NCI-H526 (cell line): ENCODE data around the gene FHL2.

Experiments
- DNase-seq, 2 experiments: peaks; one replicate each; lab custom pipeline; 2025; lab: John Stamatoyannopoulos, UW

FHL2 gene

DNA sequence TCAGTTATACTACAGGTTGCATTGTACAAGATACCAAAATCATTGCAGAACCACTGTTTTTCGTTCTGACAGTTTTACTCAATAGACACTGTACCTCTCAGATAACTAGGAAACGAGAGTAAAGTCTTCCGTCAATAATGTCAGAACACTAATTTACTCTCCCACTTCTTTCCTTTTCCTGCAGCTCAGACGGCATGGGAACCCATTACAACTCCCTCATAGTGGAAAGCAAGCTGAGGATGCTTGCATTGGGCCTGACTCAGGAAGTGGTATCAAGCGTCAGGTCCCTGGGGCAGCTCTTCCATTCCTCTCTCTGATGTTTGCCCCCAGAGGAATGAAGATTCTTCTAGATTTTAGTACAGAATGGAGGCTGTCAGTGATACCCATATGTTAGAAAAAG lies 23.9 kb upstream of the FHL2 start:
- DNase-seq, result no peak

- no peak for DNase-seq
These were observed 22.2 kb upstream of the FHL2 start for GRCh38 chr2:105421053-105421452.

DNA sequence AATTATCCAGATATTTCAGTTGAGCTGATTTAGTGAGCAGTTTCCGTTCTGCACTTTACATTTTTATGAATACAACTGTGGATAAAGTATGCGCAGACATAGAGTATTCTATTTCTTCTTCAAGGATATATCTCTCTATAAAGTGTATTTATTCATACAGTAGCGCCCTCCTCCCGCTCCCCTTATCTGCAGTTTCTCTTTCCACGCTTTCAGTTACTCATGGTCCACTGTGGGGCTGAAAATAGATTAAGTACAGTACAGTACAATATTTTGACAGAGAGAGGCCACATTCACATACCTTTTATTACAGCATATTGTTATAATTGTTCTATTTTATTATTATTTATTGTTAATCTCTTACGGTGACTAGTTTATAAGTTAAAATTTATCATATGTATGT lies 19.7 kb upstream of the FHL2 start:
- no peak for DNase-seq

DNA sequence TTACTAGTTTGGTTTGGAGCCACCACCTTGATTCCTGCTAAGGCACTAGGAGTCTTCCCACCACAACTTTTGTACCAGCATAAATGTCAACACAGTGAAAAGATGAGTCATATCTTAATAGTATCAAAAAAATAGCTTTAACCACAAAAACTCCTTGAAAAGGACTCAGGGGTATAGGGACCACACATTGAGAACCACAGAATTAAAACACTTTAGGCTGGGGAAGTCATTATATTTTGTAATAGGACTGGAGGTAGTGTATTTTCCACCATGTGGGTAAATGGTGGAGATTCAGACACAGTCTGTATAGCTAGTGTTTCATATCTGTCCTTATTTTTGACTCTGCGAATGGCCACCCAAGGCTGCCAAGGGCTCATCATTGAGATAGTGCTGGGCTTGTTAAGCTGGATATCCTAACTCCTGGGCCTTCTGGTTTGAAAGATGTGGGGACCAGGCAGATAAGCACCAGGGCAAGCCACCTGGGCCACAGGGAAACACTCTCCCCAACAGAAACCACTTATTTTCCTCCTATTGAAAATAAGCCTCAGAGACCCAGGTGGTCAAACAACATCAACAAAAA lies 19.1 kb upstream of the FHL2 start:
- DNase-seq, result no peak

GRCh38 chr2:105416156-105416555 lies 17.3 kb upstream of the FHL2 start:
- DNase-seq, result no peak

- DNase-seq, result no peak
These were observed 16.2 kb upstream of the FHL2 start for GRCh38 chr2:105415007-105415406.

DNA sequence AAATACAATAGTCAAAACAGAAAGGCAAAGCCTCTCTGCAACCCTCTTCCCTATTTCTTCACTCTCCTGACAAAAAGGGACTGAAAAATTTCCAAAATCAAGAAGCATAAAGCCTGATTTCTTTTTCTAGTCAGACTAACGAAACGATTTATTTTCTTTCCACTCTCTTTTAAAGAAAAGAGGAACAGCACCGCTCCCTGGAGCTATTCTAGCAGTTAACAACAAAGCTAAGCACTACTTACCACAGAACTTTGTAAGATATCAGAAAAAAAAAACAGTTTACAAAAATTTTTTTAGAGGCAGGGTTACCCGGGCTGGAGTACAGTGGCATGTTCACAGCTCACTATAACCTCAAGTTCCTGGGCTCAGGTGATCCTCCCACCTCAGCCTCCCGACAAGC lies 14.4 kb upstream of the FHL2 start:
- DNase-seq, result no peak

DNA sequence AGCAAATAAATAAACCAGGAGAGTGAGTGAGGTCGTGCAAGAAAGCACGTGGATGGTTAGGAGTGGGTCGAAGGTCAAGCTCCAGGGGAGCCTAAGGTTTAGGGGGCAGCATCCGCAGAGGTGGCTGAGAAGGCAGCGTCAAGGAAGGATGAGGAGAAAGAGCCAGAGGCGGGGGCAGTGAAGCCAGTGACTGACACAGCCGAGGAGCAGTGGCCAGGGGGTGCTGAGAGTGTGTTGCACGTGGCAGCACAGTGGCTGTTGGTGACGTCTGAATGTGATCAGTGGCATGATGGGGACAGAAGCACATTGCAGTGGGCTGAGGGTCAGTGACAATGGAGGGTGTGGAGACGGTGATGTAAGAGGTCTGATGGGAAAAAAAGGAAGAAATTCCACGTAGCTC lies 13.7 kb upstream of the FHL2 start:
- no peak for DNase-seq

DNA sequence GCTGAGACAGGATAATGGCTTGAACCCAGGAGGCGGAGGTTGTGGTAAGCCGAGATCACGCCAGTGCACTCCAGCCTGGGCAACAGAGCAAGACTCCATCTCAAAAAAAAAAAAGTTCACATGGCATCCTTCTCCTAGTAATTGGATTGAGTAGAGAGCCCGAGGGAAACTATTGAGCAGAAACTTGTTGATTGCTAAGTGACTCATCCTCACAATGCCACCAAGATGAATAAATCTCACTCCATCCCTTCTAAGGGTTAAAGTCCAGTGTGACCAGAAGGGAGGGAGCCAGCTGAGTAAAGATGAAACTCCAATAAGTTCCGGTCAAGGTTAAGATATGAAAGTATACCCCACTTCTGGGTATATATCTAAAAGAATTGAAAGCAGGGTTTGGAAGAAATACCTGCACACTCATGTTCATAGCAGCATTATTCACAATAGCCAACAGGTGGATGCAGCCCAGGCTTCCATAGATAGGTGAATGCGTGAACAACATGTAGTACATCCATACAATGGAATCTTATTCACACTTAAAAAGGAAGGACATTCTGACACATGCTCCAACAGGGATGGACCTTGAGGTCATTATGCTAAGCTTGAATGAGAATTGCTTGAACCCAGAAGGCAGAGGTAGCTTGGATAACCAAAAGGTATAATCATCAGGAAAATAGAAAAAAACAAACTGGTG lies 13.0 kb upstream of the FHL2 start:
- no peak for DNase-seq

GRCh38 chr2:105410554-105410953 lies 11.7 kb upstream of the FHL2 start:
- no peak for DNase-seq

DNA sequence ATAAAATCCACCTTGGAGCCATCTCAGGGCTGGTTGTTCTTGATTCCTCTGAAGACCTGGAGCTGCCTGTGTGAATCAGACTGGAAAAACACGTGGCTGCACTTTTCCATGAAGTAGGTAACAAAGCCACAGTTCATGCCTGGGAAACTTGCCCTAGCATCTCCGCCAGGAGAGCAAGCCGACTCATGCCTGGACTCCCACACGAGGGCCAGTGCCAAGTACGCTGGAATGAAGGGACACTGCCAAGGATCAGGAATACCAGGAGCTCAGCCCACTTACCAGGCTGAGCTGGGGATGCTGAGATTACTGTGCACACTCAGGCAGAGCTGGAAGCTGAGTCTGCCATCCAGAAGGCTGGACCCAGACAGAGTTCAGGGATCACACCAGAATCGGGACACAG lies 10.9 kb upstream of the FHL2 start:
- no peak for DNase-seq

GRCh38 chr2:105407946-105408743 lies 9.3 kb upstream of the FHL2 start:
- DNase-seq, result no peak

DNA sequence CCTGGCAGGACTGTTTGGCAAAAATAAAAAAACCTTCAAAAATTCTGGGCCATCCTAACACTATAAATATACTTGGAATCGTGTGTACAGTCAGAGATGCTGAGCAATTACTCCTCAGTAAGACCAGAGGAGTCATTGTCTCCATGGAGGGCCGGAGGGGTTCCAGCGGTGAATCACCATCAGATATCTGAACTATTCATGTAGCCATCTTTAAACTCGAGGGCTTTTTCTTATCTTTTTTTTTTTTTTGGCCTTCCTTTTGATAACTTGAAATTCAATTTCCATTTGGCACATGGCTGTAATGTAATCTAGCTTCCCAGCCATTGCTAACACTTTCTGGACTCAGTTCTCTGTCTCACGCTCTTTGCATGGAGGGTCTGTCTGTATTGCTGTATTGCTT lies 7.4 kb upstream of the FHL2 start:
- DNase-seq, result no peak

DNA sequence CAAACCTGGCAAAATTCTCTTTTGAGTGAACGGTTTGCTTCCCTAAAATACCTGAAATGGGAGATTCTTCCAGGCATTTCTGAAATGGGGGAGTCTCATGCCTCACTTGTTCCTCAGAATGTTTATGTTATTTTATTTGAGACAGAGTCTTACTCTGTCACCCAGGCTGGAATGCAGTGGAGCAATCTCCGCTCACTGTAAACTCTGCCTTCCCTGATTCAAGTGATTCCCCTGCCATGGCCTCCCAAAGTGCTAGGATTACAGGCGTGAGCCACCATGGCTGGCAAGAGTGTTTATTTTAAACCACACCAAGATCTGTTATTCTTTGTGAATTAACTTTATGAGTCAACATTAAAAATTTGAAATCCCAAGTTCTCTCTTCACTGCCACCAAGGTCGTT lies 6.4 kb upstream of the FHL2 start:
- DNase-seq, result no peak

GRCh38 chr2:105404736-105405135 lies 5.9 kb upstream of the FHL2 start:
- no peak for DNase-seq

- no peak for DNase-seq
These were observed 5.2 kb upstream of the FHL2 start for GRCh38 chr2:105403783-105404698.

DNA sequence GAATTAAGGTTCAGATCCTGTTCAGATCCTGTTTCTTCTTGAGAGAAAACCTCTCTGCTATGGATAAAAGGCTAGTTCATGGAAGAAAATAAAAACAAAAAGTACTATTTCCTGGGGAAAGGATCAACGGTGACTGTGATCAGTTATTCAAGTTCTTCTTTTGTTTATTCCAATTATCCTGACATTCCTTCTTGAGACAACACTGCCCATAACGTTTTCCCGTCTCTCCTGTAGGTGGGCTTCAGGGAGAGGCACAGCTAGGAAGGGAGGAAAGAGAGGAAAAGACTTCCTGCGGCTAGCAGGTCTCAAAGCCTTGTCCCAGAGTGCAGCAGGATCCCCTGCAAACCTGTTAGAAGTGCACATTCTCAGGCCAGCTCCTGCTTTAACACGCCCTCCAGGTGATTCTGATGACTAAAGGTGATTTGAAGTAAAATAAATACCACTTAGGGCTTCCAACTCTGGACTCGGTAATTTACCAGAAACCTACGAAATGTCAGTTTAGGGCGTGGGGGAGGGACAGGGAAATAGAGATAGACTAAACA lies 4.5 kb upstream of the FHL2 start:
- no peak for DNase-seq

DNA sequence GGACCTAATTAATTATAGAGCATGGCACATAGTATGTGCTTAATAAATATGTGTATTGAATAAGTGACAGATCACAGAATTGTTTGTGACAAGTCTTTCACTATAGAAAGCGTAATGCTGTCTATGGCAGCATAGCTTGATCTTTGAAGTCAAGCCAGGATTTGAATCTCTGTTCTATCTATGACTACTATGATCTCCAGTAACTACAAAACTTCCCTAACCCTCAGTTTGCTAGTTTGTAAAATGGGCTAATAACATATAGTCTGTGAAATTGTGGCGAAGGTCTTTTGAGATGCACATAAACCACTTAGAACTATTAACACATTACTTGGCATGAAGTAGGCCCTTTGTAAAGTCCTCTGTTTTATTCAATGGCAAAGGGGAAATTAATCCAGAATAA lies 4.0 kb upstream of the FHL2 start:
- no peak for DNase-seq

GRCh38 chr2:105401867-105402266 lies 3.0 kb upstream of the FHL2 start:
- DNase-seq, result no peak

GRCh38 chr2:105400138-105400540 lies 1.3 kb upstream of the FHL2 start:
- no peak for DNase-seq

DNA sequence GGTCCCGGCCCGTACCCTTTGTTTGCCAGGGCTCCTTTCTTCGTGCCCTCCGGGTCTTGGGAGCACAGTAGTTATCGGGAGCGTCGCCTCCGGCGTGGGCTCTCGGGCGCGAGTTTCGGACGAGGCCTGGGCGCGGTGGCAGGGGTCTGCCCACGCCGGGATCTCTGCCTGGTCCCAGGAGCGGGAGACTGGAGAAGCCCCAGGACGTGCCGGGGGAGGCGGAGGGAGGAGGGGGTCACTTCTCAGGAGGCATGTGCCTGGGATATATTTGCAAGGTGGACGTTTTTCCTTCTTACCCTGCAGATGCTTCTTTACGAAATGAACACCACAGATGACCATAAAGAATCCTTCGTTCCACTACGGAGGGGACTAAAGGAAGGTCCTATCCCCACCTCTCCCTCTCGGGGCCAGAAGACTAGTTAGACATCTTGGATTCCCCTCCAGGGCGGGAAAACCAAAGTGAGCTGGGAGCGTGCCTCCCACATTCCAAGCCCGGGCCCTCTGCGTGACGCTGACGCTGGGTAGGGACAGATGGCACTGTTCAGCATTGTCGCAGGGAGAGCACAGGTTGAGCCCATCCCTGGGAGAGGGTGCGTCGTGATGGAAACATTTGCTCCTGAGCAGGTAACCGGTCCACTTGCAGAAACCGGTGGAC lies 483 bp upstream of the FHL2 start:
- no peak for DNase-seq

- peak in 1 of 2 experiments; percentile 33 for DNase-seq
These were observed 907 bp downstream of the FHL2 start for GRCh38 chr2:105397953-105398335.
